ENCODE measurements around the gene FAM9C.
"Not testable (repeated sequence)": the region's sequence is repeated elsewhere in the genome, so short reads cannot be mapped to it uniquely, and the experiment has no call there.

FAM9C gene

GRCh38 chrX:13061215-13061708, 16.8 kb upstream of the FAM9C start:
- peak overlapping the region in 1 of 2 donors; percentile 72 for H3K27ac Mint-ChIP-seq
- H3K9me3 Mint-ChIP-seq = peaks cover 7 to 16% of the 10 kb centered on the region in 2 donors
- H3K4me3 Mint-ChIP-seq, H3K27me3 Mint-ChIP-seq, DNase-seq, ATAC-seq: not testable (repeated sequence)
- H3K4me1 Mint-ChIP-seq = peaks cover 31% of the 10 kb centered on the region

GRCh38 chrX:13059637-13060499, 15.4 kb upstream of the FAM9C start:
- DNase-seq = no peak
- Mint-ChIP-seq H3K27ac (no peak overlapping the region), H3K27me3 (no peaks in the 10 kb centered on the region), H3K9me3 (peaks cover 7 to 16% of the 10 kb centered on the region in 2 donors), H3K4me3 (no peak overlapping the region), H3K4me1 (peaks cover 39% of the 10 kb centered on the region)
- ATAC-seq = no peak

DNA sequence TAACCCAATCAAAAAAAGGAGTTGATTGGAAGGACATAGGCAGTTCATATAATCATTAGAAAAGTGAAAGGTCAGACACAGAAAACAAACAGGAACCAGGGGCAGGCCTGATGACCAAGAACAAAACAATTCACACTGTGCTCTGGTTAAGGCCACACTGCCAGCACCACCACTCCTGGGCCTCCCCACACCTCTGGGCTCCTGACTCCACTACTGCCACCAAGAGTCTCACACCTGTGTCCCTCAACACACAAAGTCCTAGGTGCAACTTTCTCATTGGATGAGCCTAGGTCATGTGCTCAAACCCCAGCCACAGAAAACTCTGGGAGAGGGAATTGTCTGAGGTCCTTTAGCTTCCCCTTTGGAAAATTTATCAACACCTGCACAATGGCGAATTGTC, 11.1 kb upstream of the FAM9C start:
- Mint-ChIP-seq H3K4me1 (peaks cover 67% of the 10 kb centered on the region), H3K27me3 (no peaks in the 10 kb centered on the region), H3K9me3 (peaks cover 2 to 3% of the 10 kb centered on the region in 2 donors), H3K27ac (peak overlapping the region in 1 of 2 donors; percentile 48), H3K4me3 (no peak overlapping the region)
- ATAC-seq (peak; percentile 67), DNase-seq (peak in 1 of 2 donors; percentile 28)

DNA sequence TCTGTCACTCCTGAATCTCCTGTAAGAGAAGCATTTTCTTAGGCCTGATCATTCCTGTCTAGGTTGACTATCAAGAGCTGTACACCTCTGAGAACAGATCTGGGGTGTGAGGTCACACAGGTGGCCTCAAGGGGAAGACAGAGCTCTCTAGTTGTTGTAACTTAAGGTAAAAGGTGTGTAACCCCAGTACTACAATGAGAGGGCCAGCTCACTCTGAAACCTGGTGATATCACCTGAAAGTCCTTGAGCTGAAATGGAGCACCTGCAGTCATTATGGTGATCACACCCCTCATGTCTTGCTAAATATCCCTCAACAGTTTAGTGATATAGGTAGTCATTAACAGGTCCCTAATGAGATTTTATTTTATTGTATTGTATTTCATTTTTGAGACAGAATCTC, 8.8 kb upstream of the FAM9C start:
- H3K27me3 Mint-ChIP-seq = no peaks in the 10 kb centered on the region
- DNase-seq (peak in 1 of 2 donors; percentile 44), ATAC-seq (peak; percentile 81)
- peaks cover 6 to 8% of the 10 kb centered on the region in 2 donors for H3K9me3 Mint-ChIP-seq
- peaks cover 63% of the 10 kb centered on the region for H3K4me1 Mint-ChIP-seq
- no peak overlapping the region for H3K27ac Mint-ChIP-seq
- H3K4me3 Mint-ChIP-seq = no peak overlapping the region

- peaks cover 6 to 8% of the 10 kb centered on the region in 2 donors for H3K9me3 Mint-ChIP-seq
- peak overlapping the region; percentile 87 to 88 for H3K27ac Mint-ChIP-seq
- H3K4me3 Mint-ChIP-seq = peak overlapping the region in 1 of 2 donors; percentile 51
- peaks cover 73% of the 10 kb centered on the region for H3K4me1 Mint-ChIP-seq
- ATAC-seq (peak; percentile 84), DNase-seq (no peak)
- H3K27me3 Mint-ChIP-seq = no peaks in the 10 kb centered on the region
These were observed 7.2 kb upstream of the FAM9C start for GRCh38 chrX:13051529-13052172.

DNA sequence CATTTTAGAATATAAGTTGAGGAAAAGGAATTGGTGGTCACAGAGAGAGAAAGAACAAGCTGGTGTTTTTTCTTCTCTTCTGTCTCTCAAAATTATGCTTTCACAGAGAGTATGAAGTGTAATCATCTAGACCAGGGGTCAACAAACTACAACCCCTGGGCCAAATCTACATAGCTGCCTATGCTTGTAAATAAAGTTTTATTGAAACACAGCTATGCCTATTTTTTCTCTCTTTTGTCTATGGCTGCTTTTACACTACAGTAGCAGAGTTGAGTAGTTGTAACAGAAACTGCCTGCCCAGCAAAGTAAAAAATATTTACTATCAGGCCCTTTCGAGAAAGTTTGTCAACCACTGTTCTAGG, 6.7 kb upstream of the FAM9C start:
- Mint-ChIP-seq H3K4me1 (peaks cover 71% of the 10 kb centered on the region), H3K9me3 (peaks cover 6 to 8% of the 10 kb centered on the region in 2 donors), H3K27ac (peak overlapping the region; percentile 51 to 88), H3K4me3 (peak overlapping the region in 1 of 2 donors; percentile 51), H3K27me3 (no peaks in the 10 kb centered on the region)
- ATAC-seq (no peak), DNase-seq (no peak)

DNA sequence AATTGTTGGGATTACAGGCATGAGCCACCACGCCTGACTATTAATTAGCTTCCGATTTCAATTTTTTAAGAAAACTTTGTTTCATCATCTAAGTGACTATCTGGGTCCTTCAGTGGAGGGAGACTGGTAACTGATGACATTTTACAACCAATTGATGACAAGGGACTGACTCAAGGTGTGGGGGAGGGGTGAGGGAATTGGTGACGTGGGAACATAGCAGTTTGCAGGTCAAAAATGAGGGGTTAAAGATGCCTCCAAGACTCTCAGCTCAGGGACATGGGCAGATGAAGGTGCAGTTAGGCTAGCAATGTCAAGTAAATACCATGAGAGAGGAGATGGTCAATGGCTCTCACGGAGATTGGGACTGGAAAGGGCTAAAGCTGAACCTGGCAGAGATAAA, 5.7 kb upstream of the FAM9C start:
- ATAC-seq (no peak), DNase-seq (no peak)
- Mint-ChIP-seq H3K4me1 (peaks cover 67% of the 10 kb centered on the region), H3K27ac (peak overlapping the region; percentile 51 to 86), H3K27me3 (no peaks in the 10 kb centered on the region), H3K4me3 (peak overlapping the region; percentile 21 to 44), H3K9me3 (peaks cover 6 to 8% of the 10 kb centered on the region in 2 donors)

DNA sequence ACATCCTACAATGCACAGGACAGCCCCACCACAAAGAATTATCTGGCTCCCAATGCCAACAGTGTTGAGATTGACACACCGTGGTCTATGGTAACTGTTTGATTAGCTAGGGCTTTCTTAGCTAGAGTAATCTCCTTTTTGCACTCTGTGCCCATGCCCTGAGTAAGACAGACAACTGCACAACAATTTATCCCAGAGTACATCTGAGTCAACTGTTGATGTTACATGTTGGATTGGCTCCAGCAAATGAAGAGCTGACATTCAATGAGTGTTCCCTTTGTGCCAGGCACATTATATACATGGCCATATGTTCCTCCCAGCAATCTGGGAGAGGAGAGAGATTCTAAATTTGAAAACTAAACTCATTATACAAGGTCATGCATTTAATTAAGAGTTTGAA, 3.9 kb upstream of the FAM9C start:
- H3K27ac Mint-ChIP-seq = no peak overlapping the region
- H3K9me3 Mint-ChIP-seq = peaks cover 6 to 8% of the 10 kb centered on the region in 2 donors
- no peak for DNase-seq
- H3K4me1 Mint-ChIP-seq = peaks cover 59% of the 10 kb centered on the region
- no peak for ATAC-seq
- no peaks in the 10 kb centered on the region for H3K27me3 Mint-ChIP-seq
- no peak overlapping the region for H3K4me3 Mint-ChIP-seq

DNA sequence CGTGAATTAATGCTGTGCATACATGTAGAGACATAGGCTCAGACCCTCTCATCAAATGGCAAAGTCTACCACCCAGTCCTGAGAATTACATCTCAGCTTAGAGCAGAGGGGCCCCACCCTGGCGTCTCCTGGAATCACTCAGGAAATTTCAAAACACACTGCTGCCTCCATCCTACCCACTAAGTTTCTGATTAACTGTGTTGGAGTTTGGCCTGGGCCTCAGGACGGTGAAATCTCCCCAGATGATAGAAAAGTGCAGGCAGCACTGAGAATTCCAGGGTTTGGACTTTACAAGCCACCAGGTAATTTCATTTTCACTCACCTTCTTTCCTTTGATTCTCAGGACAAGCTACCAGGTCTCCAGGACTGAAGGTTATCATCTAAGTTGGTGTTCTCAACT, 3.3 kb upstream of the FAM9C start:
- ATAC-seq (no peak), DNase-seq (no peak)
- H3K4me3 Mint-ChIP-seq = no peak overlapping the region
- H3K9me3 Mint-ChIP-seq = peaks cover 6 to 8% of the 10 kb centered on the region in 2 donors
- H3K27ac Mint-ChIP-seq = no peak overlapping the region
- peaks cover 57% of the 10 kb centered on the region for H3K4me1 Mint-ChIP-seq
- no peaks in the 10 kb centered on the region for H3K27me3 Mint-ChIP-seq

- H3K9me3 Mint-ChIP-seq = peaks cover 6 to 8% of the 10 kb centered on the region in 2 donors
- ATAC-seq (no peak), DNase-seq (no peak)
- H3K27me3 Mint-ChIP-seq = no peaks in the 10 kb centered on the region
- H3K4me3 Mint-ChIP-seq = no peak overlapping the region
- peaks cover 51% of the 10 kb centered on the region for H3K4me1 Mint-ChIP-seq
- H3K27ac Mint-ChIP-seq = no peak overlapping the region
These were observed 1.9 kb upstream of the FAM9C start for GRCh38 chrX:13046141-13046855.

DNA sequence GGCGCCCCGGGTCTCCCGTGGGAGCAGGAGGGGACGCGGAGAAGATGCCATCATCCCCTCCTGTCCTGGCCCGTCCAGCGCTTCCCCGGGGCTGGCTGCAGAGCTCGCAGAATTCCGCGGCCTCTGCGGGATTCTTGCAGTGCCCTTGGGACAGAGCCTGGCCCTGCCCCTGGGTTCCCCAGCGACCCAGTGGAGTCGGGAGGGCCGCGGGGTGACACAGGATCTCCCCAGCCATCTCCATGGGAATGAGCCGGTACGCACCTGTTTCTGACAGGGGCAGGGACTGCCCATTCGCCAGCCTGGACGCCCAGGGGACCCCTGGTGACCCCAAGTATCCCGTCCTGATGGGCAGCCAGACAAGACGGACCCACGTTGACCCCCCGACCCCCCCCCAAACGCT, 482 bp downstream of the FAM9C start:
- Mint-ChIP-seq H3K27me3 (no peaks in the 10 kb centered on the region), H3K9me3 (no peaks in the 10 kb centered on the region), H3K4me3 (no peak overlapping the region), H3K27ac (no peak overlapping the region), H3K4me1 (peaks cover 35% of the 10 kb centered on the region)
- ATAC-seq (no peak), DNase-seq (no peak)

DNA sequence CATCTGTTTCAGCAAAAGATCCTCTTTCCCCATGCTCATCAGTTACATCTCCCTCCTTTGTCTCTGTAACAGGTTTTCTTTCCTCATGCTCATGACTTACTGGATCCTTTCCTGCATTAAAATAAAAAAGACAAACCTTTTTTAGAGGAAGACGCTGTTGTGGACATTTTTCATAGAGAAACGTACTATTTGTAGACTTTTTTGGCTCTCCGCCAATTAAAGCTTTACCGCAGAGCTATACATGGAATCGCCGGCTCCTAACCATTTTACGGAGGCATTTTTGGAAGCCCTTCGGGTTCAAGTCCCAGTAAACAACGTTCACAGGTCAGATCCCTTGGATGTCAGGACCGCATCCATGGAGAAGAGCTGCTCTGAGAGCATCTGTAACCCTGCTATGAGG, 1.3 kb downstream of the FAM9C start:
- DNase-seq = no peak
- Mint-ChIP-seq H3K27ac (no peak overlapping the region), H3K4me1 (peaks cover 29% of the 10 kb centered on the region), H3K4me3 (no peak overlapping the region), H3K9me3 (no peaks in the 10 kb centered on the region), H3K27me3 (no peaks in the 10 kb centered on the region)
- ATAC-seq = no peak

- Mint-ChIP-seq H3K27ac (peak overlapping the region in 1 of 2 donors; percentile 25), H3K27me3 (no peaks in the 10 kb centered on the region), H3K4me1 (no peaks in the 10 kb centered on the region), H3K4me3 (no peak overlapping the region), H3K9me3 (peaks cover 0 to 6% of the 10 kb centered on the region in 2 donors)
- ATAC-seq (no peak), DNase-seq (no peak)
These were observed 7.5 kb downstream of the FAM9C start for GRCh38 chrX:13036896-13037295.

- no peak overlapping the region for H3K27ac Mint-ChIP-seq
- H3K9me3 Mint-ChIP-seq = peaks cover 0 to 6% of the 10 kb centered on the region in 2 donors
- H3K27me3 Mint-ChIP-seq = no peaks in the 10 kb centered on the region
- no peak overlapping the region for H3K4me3 Mint-ChIP-seq
- H3K4me1 Mint-ChIP-seq = peaks cover 29% of the 10 kb centered on the region
- DNase-seq (no peak), ATAC-seq (no peak)
These were observed 11.2 kb downstream of the FAM9C start for GRCh38 chrX:13033193-13033592.

GRCh38 chrX:13029887-13030771, 14.3 kb downstream of the FAM9C start:
- peaks cover 0 to 3% of the 10 kb centered on the region in 2 donors for H3K9me3 Mint-ChIP-seq
- H3K4me3 Mint-ChIP-seq = peak overlapping the region; percentile 73 to 77
- ATAC-seq (peak; percentile 19), DNase-seq (no peak)
- H3K27ac Mint-ChIP-seq = peak overlapping the region; percentile 87 to 96
- H3K27me3 Mint-ChIP-seq = no peaks in the 10 kb centered on the region
- H3K4me1 Mint-ChIP-seq = peaks cover 59% of the 10 kb centered on the region

Data from stimulated activated naive CD8-positive, alpha-beta T cell treated with anti-CD3 and anti-CD28 coated beads, Interleukin-15, amount 100 ng/mL, for 72 hours (primary cell).